BLaER1 treated with 17β-estradiol and CSF1 and Interleukin-3, amounts not matched to agents 10 nM and 100 nM (cell line): ENCODE results near the gene PPP4R2.
"Not testable (repeated sequence)": the region's sequence is repeated elsewhere in the genome, so short reads cannot be mapped to it uniquely, and the experiment has no call there.

Source experiments
- H3K27ac ChIP-seq, 11 experiments: shearing (Covaris generic); formaldehyde crosslinking; 2 replicates each; pipeline ENCODE4 v1.8.1; 2022
- H3K27me3 ChIP-seq, 11 experiments: shearing (Covaris generic); formaldehyde crosslinking; 2 replicates each; pipeline ENCODE4 v1.8.1; 2022
- H3K36me3 ChIP-seq, 11 experiments: shearing (Covaris generic); formaldehyde crosslinking; 2 replicates each; pipeline ENCODE4 v1.8.1; 2022
- H3K4me1 ChIP-seq, 10 experiments: shearing (Covaris generic); formaldehyde crosslinking; 2 replicates each; pipeline ENCODE4 v1.8.1; 2022
- H3K4me2 ChIP-seq, 11 experiments: shearing (Covaris generic); formaldehyde crosslinking; 2 replicates each; pipeline ENCODE4 v1.8.1; 2022
- H3K4me3 ChIP-seq, 10 experiments: shearing (Covaris generic); formaldehyde crosslinking; 2 replicates each; pipeline ENCODE4 v1.8.1; 2022
- H3K9ac ChIP-seq, 11 experiments: shearing (Covaris generic); formaldehyde crosslinking; 2 replicates each; pipeline ENCODE4 v1.8.1; 2022
- H3K9me3 ChIP-seq, 11 experiments: shearing (Covaris generic); formaldehyde crosslinking; replicated peaks in 1 of 11; 2 replicates each; pipeline ENCODE4 v1.8.1; 2022
- H4K20me1 ChIP-seq, 11 experiments: shearing (Covaris generic); formaldehyde crosslinking; 2 replicates each; pipeline ENCODE4 v1.8.1; 2022
- Cebpa-rat ChIP-seq, 11 experiments: shearing (Covaris generic); IDR thresholded peaks; 2 replicates each; pipeline ENCODE4 v1.8.1; 2022

Gene PPP4R2

DNA sequence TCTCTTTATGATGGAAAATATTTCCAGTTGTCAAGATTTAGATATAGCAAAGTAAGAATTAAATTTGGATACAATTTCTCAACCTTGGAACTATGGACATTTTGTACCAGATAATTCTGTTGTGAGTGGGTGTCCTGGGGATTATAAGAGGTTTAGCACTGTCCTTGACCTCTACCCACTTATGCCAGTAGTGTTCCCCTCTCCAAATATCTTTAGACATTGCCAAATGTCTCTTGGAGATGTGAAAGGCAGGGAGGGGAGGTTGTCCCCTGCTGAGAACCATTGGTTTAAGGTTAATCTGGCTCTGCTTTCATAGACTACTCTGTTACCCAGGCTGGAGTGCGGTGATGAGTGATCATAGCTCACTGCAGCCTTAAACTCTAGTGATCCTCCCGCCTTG, 64.8 kb downstream of the PPP4R2 start, which contains the start of gene EBLN2:
EBLN2 (plus strand) TSS at position 244 of the 400 bp plus-strand sequence. CDS start 423 bp downstream, outside the sequence.
- Histone ChIP-seq H4K20me1 (peaks cover 16 to 70% (median 44%) of the 10 kb centered on the region in 11 experiments; a peak in 21 of 22 replicates), H3K9ac (no peak within 1 kb of the TSS), H3K4me1 (peaks cover 0 to 21% (median 0%) of the 10 kb centered on the region in 10 experiments; a peak in 4 of 20 replicates), H3K27ac (no peak within 1 kb of the TSS), H3K4me2 (no peak within 1 kb of the TSS), H3K27me3 (no peaks in the 10 kb centered on the region), H3K4me3 (no peak within 1 kb of the TSS), H3K36me3 (peaks cover 59 to 83% (median 70%) of the 10 kb centered on the region in 11 experiments), H3K9me3 (no peaks in the 10 kb centered on the region)
- no peak for TF ChIP-seq Cebpa-rat (IDR thresholded peaks at IDR 0.05)

DNA sequence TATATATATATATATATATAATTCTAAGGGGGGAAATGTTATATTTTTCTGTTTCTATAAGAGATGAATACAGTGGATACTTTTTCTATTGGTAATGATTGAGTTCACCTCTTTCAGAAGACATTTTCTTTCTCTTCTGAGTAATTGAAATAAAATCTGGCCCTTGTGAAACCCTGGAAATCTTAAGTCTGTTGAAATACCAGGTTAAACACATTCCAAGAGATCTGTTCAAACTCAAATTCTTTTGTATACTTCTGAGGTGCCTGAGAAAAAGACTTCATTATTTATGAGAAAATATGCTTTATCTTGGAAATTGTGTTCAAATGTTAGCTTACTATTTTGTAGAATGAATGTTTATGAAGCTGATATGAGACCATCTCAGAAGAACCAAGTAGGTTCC, 69.6 kb downstream of the PPP4R2 start:
- H3K4me3 ChIP-seq, H3K27me3 ChIP-seq, H3K27ac ChIP-seq, H3K4me2 ChIP-seq, H3K9me3 ChIP-seq, H3K9ac ChIP-seq: not testable (repeated sequence)
- H3K4me1 ChIP-seq = peaks cover 0 to 15% (median 10%) of the 10 kb centered on the region in 10 experiments; a peak in 13 of 20 replicates
- peaks cover 54 to 76% (median 65%) of the 10 kb centered on the region in 11 experiments for H3K36me3 ChIP-seq
- H4K20me1 ChIP-seq = peaks cover 3 to 60% (median 28%) of the 10 kb centered on the region in 11 experiments; a peak in 17 of 22 replicates

DNA sequence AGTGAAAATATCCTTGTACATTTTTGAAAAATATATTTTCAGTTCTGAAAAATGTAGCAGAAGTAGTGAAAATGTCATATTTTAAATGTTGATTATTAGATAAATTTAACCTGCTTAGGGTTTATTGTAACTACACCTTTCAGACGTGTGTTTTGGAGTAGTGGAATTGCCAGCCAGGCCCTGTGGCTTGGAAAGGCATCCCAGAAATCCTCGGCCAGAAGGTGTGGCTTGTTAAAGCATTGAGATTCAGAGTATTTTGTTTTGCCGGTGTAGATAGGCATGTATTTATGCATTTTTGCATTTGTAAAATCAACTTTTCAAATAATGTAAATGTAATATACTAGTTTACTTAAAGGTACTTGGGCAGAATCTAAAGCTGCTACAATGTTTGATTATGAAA, 71.8 kb downstream of the PPP4R2 start:
- peaks cover 6 to 38% (median 12%) of the 10 kb centered on the region in 11 experiments; a peak in 13 of 22 replicates for H4K20me1 ChIP-seq
- no peak for TF ChIP-seq Cebpa-rat (IDR thresholded peaks at IDR 0.05)
- no peaks in the 10 kb centered on the region for H3K27me3 ChIP-seq
- H3K4me2 ChIP-seq = no peak overlapping the region
- no peak overlapping the region for H3K27ac ChIP-seq
- no peak overlapping the region for H3K9ac ChIP-seq
- no peaks in the 10 kb centered on the region for H3K9me3 ChIP-seq
- H3K36me3 ChIP-seq = peaks cover 32 to 54% (median 44%) of the 10 kb centered on the region in 11 experiments
- H3K4me3 ChIP-seq = no peak overlapping the region
- peaks cover 0 to 16% (median 13%) of the 10 kb centered on the region in 10 experiments; a peak in 13 of 20 replicates for H3K4me1 ChIP-seq

DNA sequence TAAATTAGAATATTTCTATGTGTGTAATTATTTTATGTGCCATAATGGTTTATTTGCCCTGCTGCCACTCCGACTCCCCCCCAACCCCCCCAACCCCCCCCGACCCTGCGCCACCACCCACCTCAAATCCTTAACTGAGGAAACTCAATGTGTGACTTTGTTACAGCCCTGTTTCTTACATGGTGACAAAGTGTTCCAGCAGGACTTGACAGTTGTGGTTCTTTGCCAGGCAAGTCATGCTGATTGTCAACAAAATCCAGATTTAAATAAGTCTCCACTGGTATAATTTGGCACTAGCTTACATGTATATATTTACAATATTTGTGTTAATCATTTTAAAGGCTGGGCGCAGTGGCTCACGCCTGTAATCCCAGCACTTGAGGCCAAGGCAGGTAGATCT, 72.6 kb downstream of the PPP4R2 start:
- Histone ChIP-seq H3K4me2 (no peak overlapping the region), H3K9ac (no peak overlapping the region), H3K4me1 (peaks cover 0 to 16% (median 13%) of the 10 kb centered on the region in 10 experiments; a peak in 13 of 20 replicates), H3K9me3 (no peaks in the 10 kb centered on the region), H4K20me1 (peaks cover 4 to 32% (median 11%) of the 10 kb centered on the region in 11 experiments; a peak in 12 of 22 replicates), H3K27me3 (no peaks in the 10 kb centered on the region), H3K36me3 (peaks cover 25 to 47% (median 36%) of the 10 kb centered on the region in 11 experiments), H3K27ac (no peak overlapping the region), H3K4me3 (no peak overlapping the region)
- TF ChIP-seq Cebpa-rat (IDR thresholded peaks at IDR 0.05) = no peak

DNA sequence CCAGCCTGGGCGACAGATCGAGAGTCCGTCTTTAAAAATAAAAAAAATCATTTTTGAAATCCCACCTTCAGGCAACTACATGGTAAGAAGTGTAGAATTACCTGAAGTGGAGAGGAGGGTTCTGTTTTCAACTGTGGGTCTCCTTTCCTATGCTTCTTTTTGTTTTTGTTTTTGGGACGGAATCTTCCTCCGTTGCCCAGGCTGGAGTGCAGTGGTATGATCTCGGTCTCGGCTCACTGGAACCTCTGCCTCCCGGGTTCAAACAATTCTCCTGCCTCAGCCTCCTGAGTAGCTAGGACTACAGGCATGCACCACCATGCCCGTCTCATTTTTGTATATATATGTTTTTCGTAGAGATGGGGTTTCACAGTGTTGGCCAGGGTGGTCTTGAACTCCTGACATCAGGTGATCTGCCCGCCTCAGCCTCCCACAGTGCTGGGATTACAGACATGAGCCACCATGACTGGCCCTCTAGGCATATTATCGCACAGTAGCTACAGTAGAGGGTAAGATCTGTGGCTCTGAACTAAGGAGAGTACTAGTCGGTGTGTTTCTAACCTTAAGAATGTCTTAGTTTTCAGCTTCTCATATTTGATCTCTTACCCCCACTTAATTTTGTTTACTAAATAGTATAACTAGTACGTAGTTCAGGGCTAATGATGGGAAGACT, 73.3 kb downstream of the PPP4R2 start:
- Histone ChIP-seq H3K36me3 (peaks cover 17 to 40% (median 29%) of the 10 kb centered on the region in 11 experiments), H3K9me3 (no peaks in the 10 kb centered on the region), H3K27me3 (no peaks in the 10 kb centered on the region), H3K27ac (no peak overlapping the region), H3K4me1 (peaks cover 0 to 16% (median 13%) of the 10 kb centered on the region in 10 experiments; a peak in 13 of 20 replicates), H3K9ac (no peak overlapping the region), H3K4me2 (no peak overlapping the region), H4K20me1 (peaks cover 4 to 25% (median 11%) of the 10 kb centered on the region in 11 experiments; a peak in 11 of 22 replicates), H3K4me3 (no peak overlapping the region)
- no peak for TF ChIP-seq Cebpa-rat (IDR thresholded peaks at IDR 0.05)

DNA sequence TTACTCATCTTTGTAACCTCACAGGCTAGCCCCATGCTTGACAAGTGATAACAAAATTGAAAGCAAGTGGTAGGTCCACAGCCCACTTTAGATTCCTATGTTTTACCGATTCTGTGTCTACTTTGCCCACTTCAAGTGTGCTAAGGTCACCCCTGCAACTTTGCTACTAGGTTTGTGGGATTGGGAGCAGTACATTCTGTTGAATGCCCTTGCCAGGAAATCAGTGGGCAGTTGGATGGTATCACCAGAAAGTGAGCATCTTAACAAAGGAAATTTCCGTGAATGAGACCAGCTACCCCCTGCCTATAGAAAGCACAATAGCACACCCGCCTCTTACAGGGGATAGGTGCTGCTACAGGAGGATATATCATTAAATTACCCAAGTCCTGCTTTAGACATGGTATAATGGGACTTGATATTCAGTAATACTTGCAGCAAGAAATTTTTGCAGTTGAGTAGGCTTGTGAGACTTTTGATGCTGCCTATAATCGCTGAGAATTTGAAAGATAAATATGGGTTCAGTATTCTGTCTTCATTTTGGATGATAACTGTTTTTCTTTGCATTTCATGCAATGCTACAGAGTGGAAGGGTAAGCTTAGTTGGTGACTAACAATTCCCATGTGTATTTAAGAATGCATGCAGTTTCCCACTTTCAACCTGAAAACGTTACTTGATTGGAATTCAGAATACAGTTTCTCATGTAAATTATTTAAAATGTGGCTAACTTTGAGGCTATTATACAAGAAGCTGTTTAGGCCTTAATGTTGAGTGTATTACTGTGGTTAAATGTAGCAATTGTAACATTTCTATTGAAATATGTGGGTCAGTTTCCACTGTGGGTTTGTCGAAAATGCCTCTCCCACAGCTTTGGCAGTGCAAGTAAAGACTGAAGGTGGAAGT, 74.3 kb downstream of the PPP4R2 start:
- no peak overlapping the region for H3K9ac ChIP-seq
- no peak overlapping the region for H3K27ac ChIP-seq
- H3K27me3 ChIP-seq = no peaks in the 10 kb centered on the region
- peaks cover 3 to 20% (median 11%) of the 10 kb centered on the region in 11 experiments; a peak in 10 of 22 replicates for H4K20me1 ChIP-seq
- H3K4me1 ChIP-seq = peaks cover 0 to 16% (median 13%) of the 10 kb centered on the region in 10 experiments; a peak in 13 of 20 replicates
- H3K4me2 ChIP-seq = peak overlapping the region in 6 of 11 experiments; percentile 6 to 21 (median 12); a peak in 6 of 22 replicates
- no peak for TF ChIP-seq Cebpa-rat (IDR thresholded peaks at IDR 0.05)
- H3K36me3 ChIP-seq = peaks cover 11 to 29% (median 19%) of the 10 kb centered on the region in 11 experiments; a peak in 20 of 22 replicates
- no peak overlapping the region for H3K4me3 ChIP-seq
- H3K9me3 ChIP-seq = no peaks in the 10 kb centered on the region

DNA sequence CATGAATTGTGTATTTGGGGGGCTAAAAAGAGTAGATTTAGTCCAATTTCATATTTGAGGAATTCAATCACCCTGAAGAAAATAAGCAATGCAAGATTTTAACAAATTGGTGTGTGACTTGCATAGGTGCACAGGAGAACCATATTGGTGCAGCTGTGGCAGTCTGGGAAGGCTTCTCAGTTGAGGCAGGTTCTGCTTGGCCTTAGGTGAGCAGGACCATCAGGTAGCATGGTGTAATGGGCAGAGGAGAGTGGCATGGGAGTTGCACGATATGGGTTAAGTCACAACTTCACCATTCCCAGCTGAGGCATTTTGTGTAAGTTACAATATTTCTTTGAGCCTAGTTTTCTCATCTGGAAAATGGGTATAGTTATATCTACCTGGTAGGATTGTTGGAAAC, 75.3 kb downstream of the PPP4R2 start:
- Histone ChIP-seq H3K4me2 (no peak overlapping the region), H3K9ac (no peak overlapping the region), H3K27ac (no peak overlapping the region)

DNA sequence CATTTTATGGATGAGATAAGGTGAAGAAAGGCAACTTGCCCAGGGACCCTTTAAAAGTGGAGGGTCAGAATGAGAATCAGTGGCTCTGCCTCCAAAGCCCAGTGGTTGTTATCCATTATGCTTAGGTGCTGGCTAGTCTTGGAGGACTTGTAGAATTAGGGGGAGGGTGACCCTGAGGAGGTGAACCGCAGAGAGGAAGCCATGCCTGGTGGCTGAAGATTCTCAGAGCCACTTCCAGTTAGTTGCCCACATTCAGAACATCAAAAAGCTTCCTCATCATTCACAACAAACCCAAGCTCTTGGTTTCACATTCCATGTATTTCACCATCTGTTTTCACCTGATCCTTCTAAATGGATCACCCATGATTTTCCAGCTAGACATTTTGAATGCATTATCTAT, 76.0 kb downstream of the PPP4R2 start:
- H3K9ac ChIP-seq = no peak overlapping the region
- H3K27ac ChIP-seq = no peak overlapping the region
- no peak overlapping the region for H3K4me3 ChIP-seq
- no peaks in the 10 kb centered on the region for H3K27me3 ChIP-seq
- H3K36me3 ChIP-seq = peaks cover 0 to 13% (median 10%) of the 10 kb centered on the region in 11 experiments; a peak in 13 of 22 replicates
- H4K20me1 ChIP-seq = peaks cover 3 to 20% (median 10%) of the 10 kb centered on the region in 11 experiments; a peak in 10 of 22 replicates
- TF ChIP-seq Cebpa-rat (IDR thresholded peaks at IDR 0.05) = no peak
- H3K4me1 ChIP-seq = peaks cover 0 to 16% (median 13%) of the 10 kb centered on the region in 10 experiments; a peak in 13 of 20 replicates
- no peak overlapping the region for H3K4me2 ChIP-seq
- H3K9me3 ChIP-seq = no peaks in the 10 kb centered on the region

More for the DNA sequence above, 75.3 kb downstream of the PPP4R2 start:
- TF ChIP-seq Cebpa-rat (IDR thresholded peaks at IDR 0.05) = no peak
- peaks cover 0 to 16% (median 13%) of the 10 kb centered on the region in 10 experiments; a peak in 13 of 20 replicates for H3K4me1 ChIP-seq
- peaks cover 3 to 20% (median 10%) of the 10 kb centered on the region in 11 experiments; a peak in 10 of 22 replicates for H4K20me1 ChIP-seq
- H3K4me3 ChIP-seq = no peak overlapping the region
- no peaks in the 10 kb centered on the region for H3K27me3 ChIP-seq
- H3K9me3 ChIP-seq = no peaks in the 10 kb centered on the region
- H3K36me3 ChIP-seq = peaks cover 3 to 20% (median 11%) of the 10 kb centered on the region in 11 experiments; a peak in 19 of 22 replicates
